Large intestine (tissue), 3 donors: ENCODE measurements around the gene BCL11B. TPM values are rescaled to one million over a fixed set of nuclear protein-coding genes. Genes with fewer than 3 reads are reported as not detected.
"Not testable (repeated sequence)": the region's sequence is repeated elsewhere in the genome, so short reads cannot be mapped to it uniquely, and the experiment has no call there.

ENCODE experiments used
- DNase-seq, 2 donors: peaks; one replicate each; pipeline versions ENCODE4 v3.0.0 to v3.0.0-alpha.2; 2013
- H3K27ac ChIP-seq: one replicate; pipeline ENCODE4 v1.5.1; 2013; ENCODE audit warnings: low read length
- H3K27me3 ChIP-seq: 2 replicates; pipeline ENCODE4 v1.6.1; 2013; ENCODE audit warnings: low read length; ENCODE audit not compliant: control insufficient read depth, insufficient read depth
- H3K36me3 ChIP-seq: 2 replicates; pipeline ENCODE4 v1.6.1; 2013; ENCODE audit warnings: low read length; ENCODE audit not compliant: control insufficient read depth, insufficient read depth
- H3K4me1 ChIP-seq: one replicate; pipeline ENCODE4 v1.6.1; 2013; ENCODE audit warnings: low read length; ENCODE audit not compliant: control insufficient read depth, insufficient read depth
- H3K4me3 ChIP-seq: one replicate; pipeline ENCODE4 v1.5.1; 2013; ENCODE audit warnings: low read length
- H3K9me3 ChIP-seq: one replicate; pipeline ENCODE4 v1.6.1; 2013; ENCODE audit warnings: mild to moderate bottlenecking, low read depth, low read length, moderate library complexity; ENCODE audit not compliant: control insufficient read depth
- WGBS: methylation state at CpG from one replicate; pipeline ENCODE4 v1.1.5; 2013; ENCODE audit warnings: low lambda C conversion rate; ENCODE audit not compliant: insufficient coverage; 5-methylcytosine and 5-hydroxymethylcytosine counted together
- polyA plus RNA-seq: library from polyadenylated mRNA; unstranded; fragments of 120-200 nt; gene quantifications from one replicate; pipeline ENCODE4 v1.2.1, GENCODE V29; 2013

BCL11B gene
- polyA plus RNA-seq, 1 donor: 4.0 TPM

GRCh38 chr14:99230208-99231151 lies 41.5 kb downstream of the BCL11B start:
- DNase-seq: no peak
- Histone ChIP-seq H3K36me3 (peaks cover 7% of the 10 kb centered on the region), H3K27ac (no peak overlapping the region), H3K4me1 (peaks cover 29% of the 10 kb centered on the region), H3K4me3 (no peak overlapping the region), H3K9me3 (no peaks in the 10 kb centered on the region), H3K27me3 (no peaks in the 10 kb centered on the region)
- WGBS: no CpG with 5 or more reads among the region's 23 CpGs

- no peaks in the 10 kb centered on the region for H3K27me3 ChIP-seq
- peaks cover 29% of the 10 kb centered on the region for H3K4me1 ChIP-seq
- no peak overlapping the region for H3K27ac ChIP-seq
- WGBS: no CpG with 5 or more reads among the region's 10 CpGs
- H3K9me3 ChIP-seq: no peaks in the 10 kb centered on the region
- no peak for DNase-seq
- no peak overlapping the region for H3K4me3 ChIP-seq
- peaks cover 11% of the 10 kb centered on the region for H3K36me3 ChIP-seq
These were observed 42.3 kb downstream of the BCL11B start for GRCh38 chr14:99229654-99230207.

DNA sequence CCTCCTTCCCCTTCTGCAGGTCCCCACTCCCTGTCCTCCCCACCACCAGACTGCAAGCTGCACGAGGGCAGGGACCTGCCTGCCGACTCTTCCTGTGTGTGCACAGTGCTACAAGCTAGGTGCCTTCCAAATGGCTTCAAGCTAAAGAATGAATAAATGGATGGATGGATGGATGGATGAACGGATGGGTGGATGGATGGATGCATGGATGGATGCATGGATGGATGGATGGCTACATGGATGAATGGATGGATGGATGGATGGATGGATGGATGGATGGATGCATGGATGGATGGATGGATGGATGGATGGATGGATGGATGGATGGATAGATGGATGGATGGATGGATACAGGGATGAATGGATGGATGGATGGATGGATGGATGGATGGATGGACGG lies 43.2 kb downstream of the BCL11B start:
- not testable (repeated sequence) for H3K9me3 ChIP-seq, H3K27ac ChIP-seq, H3K4me3 ChIP-seq, DNase-seq, H3K27me3 ChIP-seq
- WGBS: 100% methylated on average over 1 of the region's 4 CpGs
- peaks cover 29% of the 10 kb centered on the region for H3K4me1 ChIP-seq
- peaks cover 11% of the 10 kb centered on the region for H3K36me3 ChIP-seq

- Histone ChIP-seq H3K27ac (no peak overlapping the region), H3K4me3 (no peak overlapping the region), H3K27me3 (no peaks in the 10 kb centered on the region), H3K9me3 (no peaks in the 10 kb centered on the region), H3K4me1 (peaks cover 18% of the 10 kb centered on the region), H3K36me3 (peaks cover 11% of the 10 kb centered on the region)
- 50% methylated on average over 4 of the region's 4 CpGs for WGBS
- no peak for DNase-seq
These were observed 45.3 kb downstream of the BCL11B start for GRCh38 chr14:99226687-99227086.

DNA sequence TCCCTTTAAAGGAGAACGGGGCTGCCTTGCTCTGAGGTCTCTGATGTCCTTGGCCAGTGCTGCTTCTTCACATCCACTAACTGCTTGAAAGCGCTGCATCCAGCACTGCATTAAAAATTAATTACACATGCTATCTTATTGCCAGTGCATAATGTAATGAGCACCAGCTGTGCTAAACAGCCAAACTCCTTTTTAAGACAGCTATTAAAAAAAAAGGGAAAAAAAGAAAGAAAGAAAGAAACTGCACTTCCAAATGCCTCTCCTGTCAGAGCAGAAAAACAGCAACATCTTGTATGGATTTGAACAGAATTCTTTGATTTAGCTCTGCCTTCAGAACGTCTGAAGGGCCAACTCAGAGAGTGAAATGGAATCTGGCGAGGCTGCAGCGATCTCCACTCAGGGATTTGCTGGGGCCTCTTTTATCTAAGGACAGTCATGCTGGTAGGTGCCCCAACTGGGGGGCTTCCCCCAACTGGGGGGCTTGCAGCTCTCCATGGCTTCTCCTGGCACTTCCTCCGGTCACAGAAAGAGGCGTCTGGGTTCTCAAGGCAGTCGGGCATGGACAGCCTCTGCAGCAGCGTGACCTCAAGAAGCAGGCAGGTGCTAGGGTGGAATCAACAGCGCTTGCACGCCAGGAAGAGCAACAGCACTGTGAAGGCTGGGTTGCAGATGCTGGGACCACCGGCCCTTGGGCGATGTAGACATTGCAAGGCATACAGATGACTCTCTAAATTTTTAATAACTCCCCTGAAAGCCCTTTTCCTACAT lies 46.4 kb downstream of the BCL11B start:
- Histone ChIP-seq H3K27ac (no peak overlapping the region), H3K27me3 (no peaks in the 10 kb centered on the region), H3K9me3 (no peaks in the 10 kb centered on the region), H3K4me1 (peaks cover 14% of the 10 kb centered on the region), H3K4me3 (no peak overlapping the region), H3K36me3 (peaks cover 11% of the 10 kb centered on the region)
- no peak for DNase-seq
- WGBS: no CpG with 5 or more reads among the region's 13 CpGs

GRCh38 chr14:99224948-99225347 lies 47.0 kb downstream of the BCL11B start:
- no peak overlapping the region for H3K27ac ChIP-seq
- no peaks in the 10 kb centered on the region for H3K27me3 ChIP-seq
- H3K36me3 ChIP-seq: peaks cover 11% of the 10 kb centered on the region
- DNase-seq: no peak
- H3K4me3 ChIP-seq: no peak overlapping the region
- H3K4me1 ChIP-seq: peaks cover 12% of the 10 kb centered on the region
- H3K9me3 ChIP-seq: no peaks in the 10 kb centered on the region
- no CpG with 5 or more reads among the region's 3 CpGs for WGBS

GRCh38 chr14:99224116-99224910 lies 47.7 kb downstream of the BCL11B start:
- Histone ChIP-seq H3K27me3 (no peaks in the 10 kb centered on the region), H3K36me3 (peaks cover 11% of the 10 kb centered on the region), H3K4me1 (peaks cover 9% of the 10 kb centered on the region), H3K27ac (no peak overlapping the region), H3K4me3 (no peak overlapping the region), H3K9me3 (no peaks in the 10 kb centered on the region)
- WGBS: no CpG with 5 or more reads among the region's 12 CpGs
- DNase-seq: no peak

GRCh38 chr14:99221445-99221844 lies 50.6 kb downstream of the BCL11B start:
- WGBS: no CpG with 5 or more reads among the region's 13 CpGs
- no peak for DNase-seq
- peaks cover 7% of the 10 kb centered on the region for H3K4me1 ChIP-seq
- H3K27me3 ChIP-seq: no peaks in the 10 kb centered on the region
- no peaks in the 10 kb centered on the region for H3K9me3 ChIP-seq
- no peak overlapping the region for H3K4me3 ChIP-seq
- H3K36me3 ChIP-seq: peaks cover 4% of the 10 kb centered on the region
- H3K27ac ChIP-seq: no peak overlapping the region

DNA sequence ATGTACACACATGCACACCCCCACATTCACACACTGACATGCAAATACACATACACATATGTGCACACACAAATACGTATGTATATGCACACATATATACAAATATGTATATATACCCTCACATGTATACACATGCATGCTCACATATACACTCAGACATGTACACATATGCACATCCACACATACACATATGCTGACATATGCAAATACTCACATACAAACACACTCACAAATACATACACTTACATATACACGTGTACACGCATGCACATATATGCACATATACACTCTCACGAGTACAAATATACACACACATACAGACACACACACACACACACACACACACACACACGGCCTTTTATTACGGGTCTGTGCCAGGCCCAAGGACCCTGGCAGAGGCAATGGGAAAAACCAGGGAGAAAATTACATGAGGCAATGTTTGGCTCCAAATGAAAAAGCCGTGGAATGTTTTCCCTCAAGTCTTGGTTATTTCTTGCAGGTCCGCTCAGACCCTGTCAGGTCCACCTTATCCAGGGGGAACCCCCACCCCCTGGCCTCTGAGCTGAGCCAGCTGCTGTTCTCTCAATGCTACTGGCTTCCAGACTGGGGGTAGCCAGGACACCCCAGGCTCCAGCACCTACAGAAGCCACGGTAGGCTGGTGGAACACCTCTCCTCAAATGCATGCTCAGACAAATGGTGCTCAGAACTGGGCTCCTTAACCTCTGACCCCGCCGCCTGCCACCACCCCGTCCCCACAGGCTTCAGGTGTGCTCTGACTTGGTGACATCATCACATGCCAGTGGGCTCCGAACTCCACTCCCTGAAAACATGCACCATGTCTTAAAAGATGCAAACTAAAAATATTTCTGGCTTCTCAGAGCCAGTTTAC lies 54.7 kb downstream of the BCL11B start:
- no peak for DNase-seq
- H3K4me3 ChIP-seq: no peak overlapping the region
- H3K9me3 ChIP-seq: no peaks in the 10 kb centered on the region
- H3K4me1 ChIP-seq: peaks cover 3% of the 10 kb centered on the region
- no peak overlapping the region for H3K27ac ChIP-seq
- WGBS: 80% methylated on average over 1 of the region's 13 CpGs
- H3K27me3 ChIP-seq: no peaks in the 10 kb centered on the region
- H3K36me3 ChIP-seq: no peaks in the 10 kb centered on the region
